K562 (cell line): Measurements from ENCODE around the gene ZNF778. TPM values are rescaled to one million over a fixed set of nuclear protein-coding genes. Genes with fewer than 3 reads are reported as not detected.

Experiments
- ARID4B ChIP-seq: sonication (generic); formaldehyde crosslinking; IDR thresholded peaks from 2 replicates; pipeline ENCODE4 v1.8.0; 2022; ENCODE audit warnings: mild to moderate bottlenecking, missing genetic modification reagents
- C11orf30 ChIP-seq: fragments of 450-650 bp; IDR thresholded peaks from 2 replicates; pipeline ENCODE4 v1.6.1; 2016; ENCODE audit warnings: low read depth, mild to moderate bottlenecking
- CAMTA2 ChIP-seq: fragments of 250-450 bp; sonication (Bioruptor Pico); conservative IDR thresholded peaks from 2 replicates; pipeline ENCODE4 v1.5.1; 2022
- CC2D1A ChIP-seq: fragments of 450-650 bp; IDR thresholded peaks from 2 replicates; pipeline ENCODE4 v1.6.1; 2017; ENCODE audit warnings: mild to moderate bottlenecking
- COPS2 ChIP-seq: fragments of 450-650 bp; conservative IDR thresholded peaks from 2 replicates; pipeline ENCODE4 v1.6.1; 2016; ENCODE audit warnings: mild to moderate bottlenecking, moderate library complexity
- E2F5 ChIP-seq: sonication (generic); formaldehyde crosslinking; IDR thresholded peaks from 2 replicates; pipeline ENCODE4 v1.8.0; 2022; ENCODE audit warnings: mild to moderate bottlenecking, missing genetic modification reagents
- EHMT2 ChIP-seq: fragments of 450-650 bp; IDR thresholded peaks from 2 replicates; pipeline ENCODE4 v1.6.1; 2018; ENCODE audit warnings: antibody characterized with exemption
- ELF1 ChIP-seq: fragments of 200-800 bp; sonication (Bioruptor generic); IDR thresholded peaks from 2 replicates; pipeline ENCODE4 v1.6.1; 2016; ENCODE audit warnings: missing genetic modification characterization, missing compliant biosample characterization
- FOXP4 ChIP-seq: sonication (generic); formaldehyde crosslinking; IDR thresholded peaks from 2 replicates; pipeline ENCODE4 v1.8.0; 2022; ENCODE audit warnings: mild to moderate bottlenecking, missing genetic modification reagents, borderline replicate concordance
- HMG20B ChIP-seq: fragments of 250-450 bp; sonication (Bioruptor Pico); IDR thresholded peaks from 2 replicates; pipeline ENCODE4 v1.5.0; 2021; ENCODE audit warnings: mild to moderate bottlenecking
- PREB ChIP-seq: sonication (generic); formaldehyde crosslinking; IDR thresholded peaks from 2 replicates; pipeline ENCODE4 v1.8.1; 2023; ENCODE audit warnings: mild to moderate bottlenecking, missing genetic modification reagents
- SMARCB1 ChIP-seq: IDR thresholded peaks from 2 replicates; pipeline ENCODE4 v1.6.1; 2011; ENCODE audit warnings: improper control_type of control experiment, low read depth; ENCODE audit not compliant: insufficient read length
- TARDBP ChIP-seq: fragments of 450-650 bp; IDR thresholded peaks from 2 replicates; pipeline ENCODE4 v1.6.1; 2016
- ZFP1 ChIP-seq: fragments of 450-650 bp; formaldehyde crosslinking; IDR thresholded peaks from 2 replicates; pipeline ENCODE4 v1.4.0; 2020; ENCODE audit warnings: mild to moderate bottlenecking, mixed read lengths
- ZNF280A ChIP-seq: fragments of 450-650 bp; IDR thresholded peaks from 2 replicates; pipeline ENCODE4 v1.6.1; 2018; ENCODE audit warnings: mild to moderate bottlenecking, low read depth; ENCODE audit not compliant: partially characterized antibody
- polyA plus RNA-seq, 8 experiments: library from polyadenylated mRNA; depleted of rRNA in 4 of 8; stranded (reverse) in 5 of 8; unstranded in 3 of 8; fragments of >200 nt; fragmentation: Nextera tagmentation in 2 of 8; fragmentation: Illumina TruSeq in 1 of 8; extraction: Ambion mirVana in 2 of 8; extraction: Trizol in 1 of 8; gene quantifications; 2 replicates each; pipeline versions ENCODE4 v1.2.1 to v1.2.3, GENCODE V29; 2011 to 2014; ENCODE audit warnings: inconsistent platforms in 1 of 8, missing spikeins in 1 of 8
- total RNA-seq, 7 experiments: library from RNA; depleted of rRNA in 6 of 7; stranded (reverse); fragments of >200 nt in 6 of 7; fragmentation: Illumina TruSeq in 2 of 7; extraction: Trizol in 2 of 7; gene quantifications; 2 replicates each; pipeline versions ENCODE4 v1.2.1 to v1.2.3, GENCODE V29; 2011 to 2021; ENCODE audit warnings: low replicate concordance in 1 of 7

ZNF778 gene
- total and polyA plus RNA-seq, 9 of the 15 experiments (the other 6 are each of a cell fraction or from before 2014, with no cell fraction given) = 0.70 to 60.6 (median 7.5) TPM

GRCh38 chr16:89216315-89217137, 977 bp upstream of the ZNF778 start (continued):
- TF ChIP-seq ARID4B = peak; percentile 74
- peak; percentile 32; the same call in 1 of the 2 replicates for TF ChIP-seq C11orf30
- no peak; the same call in 1 of the 2 replicates for TF ChIP-seq TARDBP
- no peak for TF ChIP-seq E2F5 (CRISPR knock-in tag)
- TF ChIP-seq COPS2 = no peak
- no peak for TF ChIP-seq EHMT2
- no peak for TF ChIP-seq SMARCB1
- no peak for TF ChIP-seq ELF1
- TF ChIP-seq CAMTA2 (CRISPR knock-in tag) = no peak
- TF ChIP-seq ZNF280A = peak; percentile 40
- no peak for TF ChIP-seq ZFP1 (CRISPR knock-in tag)
- TF ChIP-seq PREB (CRISPR knock-in tag) = no peak
- no peak for TF ChIP-seq FOXP4 (CRISPR knock-in tag)
- no peak for TF ChIP-seq HMG20B (CRISPR knock-in tag)
- TF ChIP-seq CC2D1A = peak; percentile 69; the same call in 1 of the 2 replicates
